ENCODE measurements around the gene MICU1. TPM values are rescaled to one million over a fixed set of nuclear protein-coding genes. Genes with fewer than 3 reads are reported as not detected.
"Not testable (repeated sequence)": the region's sequence is repeated elsewhere in the genome, so short reads cannot be mapped to it uniquely, and the experiment has no call there.

The MICU1 gene
- total RNA-seq, 1 donor from 2014 or later: 65.2 TPM

- no peak for DNase-seq (ENCODE audit: low read depth)
These were observed 180.0 kb downstream of the MICU1 start for GRCh38 chr10:72445851-72446250.

DNA sequence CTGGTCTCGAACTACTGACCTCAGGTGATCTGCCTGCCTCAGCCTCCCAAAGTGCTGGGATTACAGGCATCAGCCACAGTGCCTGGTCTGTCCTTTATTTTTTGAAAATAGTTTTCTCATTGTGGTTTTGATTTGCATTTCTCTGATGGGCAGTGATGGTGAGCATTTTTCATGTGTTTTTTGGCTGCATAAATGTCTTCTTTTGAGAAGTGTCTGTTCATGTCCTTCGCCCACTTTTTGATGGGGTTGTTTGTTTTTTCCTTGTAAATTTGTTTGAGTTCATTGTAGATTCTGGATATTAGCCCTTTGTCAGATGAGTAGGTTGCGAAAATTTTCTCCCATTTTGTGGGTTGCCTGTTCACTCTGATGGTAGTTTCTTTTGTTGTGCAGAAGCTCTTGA lies 182.9 kb downstream of the MICU1 start:
- DNase-seq (ENCODE audit: low read depth): not testable (repeated sequence)

GRCh38 chr10:72435570-72435969 lies 190.3 kb downstream of the MICU1 start:
- DNase-seq (ENCODE audit: low read depth): no peak

- DNase-seq (ENCODE audit: low read depth): not testable (repeated sequence)
These were observed 194.9 kb downstream of the MICU1 start for GRCh38 chr10:72430936-72431335.

DNA sequence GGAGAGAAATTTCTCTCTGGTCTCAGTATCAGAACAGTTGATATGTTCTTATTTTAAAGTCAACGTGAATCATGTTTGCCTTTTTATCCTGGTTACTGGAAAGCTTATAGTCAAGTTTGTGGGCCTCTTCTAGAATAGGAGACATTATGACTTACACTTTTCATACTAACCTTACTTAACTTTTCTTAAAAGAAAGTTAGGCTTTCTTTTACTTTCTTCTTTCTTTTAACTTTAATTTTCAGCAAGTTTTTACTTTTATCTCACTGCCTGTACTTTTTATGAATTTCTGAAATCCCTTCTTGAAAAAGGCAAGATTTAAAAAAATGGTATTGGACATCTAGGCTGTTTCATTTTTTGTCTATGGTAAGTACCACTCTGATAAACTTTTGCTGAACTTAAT lies 195.9 kb downstream of the MICU1 start:
- no peak for DNase-seq (ENCODE audit: low read depth)

- DNase-seq (ENCODE audit: low read depth): no peak
These were observed 198.9 kb downstream of the MICU1 start for GRCh38 chr10:72426986-72427385.

DNA sequence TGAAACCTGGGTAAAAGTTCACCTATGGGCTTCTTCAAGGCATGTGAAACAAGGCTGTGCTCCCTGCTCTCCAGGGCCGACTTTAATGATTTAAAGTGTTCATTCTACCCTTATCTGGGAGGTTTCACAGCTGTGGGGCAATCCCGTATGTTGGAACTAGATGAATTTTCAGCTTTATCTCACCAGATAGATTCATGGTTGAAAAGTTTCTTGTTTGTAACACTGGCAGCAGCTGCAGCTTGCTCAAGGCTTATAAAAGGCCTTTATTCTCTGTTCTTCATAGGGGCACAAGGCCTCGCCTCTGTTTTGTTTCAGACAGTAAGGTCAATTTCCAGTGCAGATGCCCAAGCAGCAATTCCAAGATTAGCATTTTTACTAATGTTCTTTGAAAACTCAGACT lies 200.7 kb downstream of the MICU1 start:
- DNase-seq (ENCODE audit: low read depth): no peak

GRCh38 chr10:72424561-72424960 lies 201.3 kb downstream of the MICU1 start:
- DNase-seq (ENCODE audit: low read depth): no peak

DNA sequence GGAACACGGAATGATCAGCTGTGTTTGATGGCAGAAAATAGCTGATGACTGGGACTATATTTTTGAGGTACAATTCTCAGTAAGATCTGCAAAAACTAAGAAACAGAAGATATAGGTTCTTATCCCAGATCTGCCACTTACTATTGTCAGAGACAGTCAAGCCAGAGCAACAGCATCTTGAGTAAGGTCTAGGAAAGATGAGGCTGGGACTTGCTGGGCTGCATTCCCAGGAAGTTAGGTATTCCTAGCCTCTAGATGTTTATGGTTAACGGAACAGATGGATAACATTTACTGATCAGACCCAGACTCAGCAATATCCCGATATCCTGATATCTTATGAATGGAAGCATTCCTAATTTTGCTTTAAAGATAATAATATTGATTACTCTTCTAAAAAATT lies 202.5 kb downstream of the MICU1 start:
- no peak for DNase-seq (ENCODE audit: low read depth)

DNA sequence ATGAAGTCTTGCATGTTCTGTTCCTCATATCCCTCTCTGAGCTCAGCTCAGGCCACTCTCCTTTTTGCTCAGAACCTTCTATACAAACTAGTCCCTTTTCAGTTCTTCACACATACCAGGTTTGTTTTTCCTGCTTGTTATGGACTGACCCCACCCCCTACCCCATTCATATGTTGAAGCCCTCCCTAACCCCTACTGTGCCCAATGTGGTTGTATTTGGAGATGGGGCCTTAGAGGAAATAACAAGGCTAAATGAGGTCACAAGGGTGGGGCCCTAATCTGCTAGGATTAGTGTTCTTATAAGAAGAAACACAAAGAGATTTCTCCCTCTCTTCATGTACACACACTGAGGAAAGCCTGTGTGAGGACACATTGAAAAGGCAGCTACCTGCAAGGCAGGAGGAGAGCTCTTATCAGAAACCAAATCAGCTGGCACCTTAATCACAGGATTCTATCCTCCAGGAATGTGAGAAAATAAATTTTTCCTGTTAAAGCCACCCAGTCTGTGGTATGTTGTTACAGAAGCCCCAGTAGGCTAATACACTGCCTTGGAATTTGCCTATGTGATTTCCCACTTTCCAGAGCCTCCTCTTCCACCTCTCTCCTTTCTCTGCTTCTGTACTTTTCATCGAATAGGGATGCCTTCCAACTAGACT lies 203.9 kb downstream of the MICU1 start:
- no peak for DNase-seq (ENCODE audit: low read depth)

- no peak for DNase-seq (ENCODE audit: low read depth)
These were observed 206.6 kb downstream of the MICU1 start for GRCh38 chr10:72419241-72419640.

- no peak for DNase-seq (ENCODE audit: low read depth)
These were observed 207.2 kb downstream of the MICU1 start for GRCh38 chr10:72418679-72419078.

DNA sequence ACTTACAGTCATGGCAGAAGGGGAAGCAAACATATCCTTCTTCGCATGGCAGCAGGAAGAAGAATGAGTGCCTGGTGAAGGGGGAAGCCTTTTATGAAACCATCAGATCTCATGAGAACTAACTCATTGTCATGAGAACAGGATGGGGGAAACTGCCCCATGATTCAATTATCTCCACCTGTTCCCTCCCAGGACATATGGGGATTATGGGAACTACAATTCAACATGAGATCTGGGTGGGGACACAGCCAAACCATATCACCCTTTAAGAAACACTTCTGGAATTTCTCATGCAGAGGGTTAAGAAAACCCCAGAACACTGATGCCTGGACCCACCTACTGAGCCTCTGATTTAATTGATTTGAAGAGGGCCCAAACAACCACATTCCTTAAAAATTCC lies 207.9 kb downstream of the MICU1 start:
- DNase-seq (ENCODE audit: low read depth): no peak

- no peak for DNase-seq (ENCODE audit: low read depth)
These were observed 209.2 kb downstream of the MICU1 start for GRCh38 chr10:72416661-72417060.

DNA sequence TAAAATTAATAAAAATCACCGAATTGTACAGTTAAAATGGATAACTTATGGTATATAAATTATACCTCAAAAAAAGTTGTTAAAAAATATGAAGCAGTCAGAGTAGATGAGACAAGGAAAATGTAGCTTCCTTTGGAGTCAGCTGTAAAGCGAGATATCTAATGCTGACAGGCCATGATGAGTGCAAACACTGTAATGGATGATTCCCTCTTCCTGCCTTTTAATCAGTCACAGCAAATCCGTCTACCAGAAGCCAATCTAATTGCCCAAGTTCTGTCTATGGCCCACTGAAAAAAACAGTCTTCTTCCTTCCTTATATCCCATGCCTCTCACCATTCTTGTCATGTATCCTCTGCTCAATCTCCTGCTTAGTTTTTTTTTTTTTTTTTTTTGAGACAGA lies 211.2 kb downstream of the MICU1 start:
- DNase-seq (ENCODE audit: low read depth): no peak

DNA sequence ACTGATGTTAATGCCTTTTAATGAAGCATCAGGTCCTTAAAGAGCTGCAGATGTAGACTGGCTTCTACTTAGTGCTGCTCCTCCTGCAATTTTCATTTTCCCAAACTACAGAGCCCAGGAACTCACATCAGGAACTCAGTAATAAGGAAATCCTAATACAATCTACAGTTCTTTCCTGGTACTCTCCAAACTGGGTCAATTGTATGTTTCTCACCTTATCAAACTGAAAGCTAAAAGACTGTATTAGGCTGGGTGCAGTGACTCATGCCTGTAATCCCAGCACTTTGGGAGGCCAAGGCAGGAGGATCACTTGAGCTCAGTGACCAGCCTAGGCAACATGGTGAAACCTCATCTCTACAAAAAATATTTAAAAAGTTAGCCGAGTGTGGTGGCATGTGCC lies 216.7 kb downstream of the MICU1 start:
- DNase-seq (ENCODE audit: low read depth): no peak

DNA sequence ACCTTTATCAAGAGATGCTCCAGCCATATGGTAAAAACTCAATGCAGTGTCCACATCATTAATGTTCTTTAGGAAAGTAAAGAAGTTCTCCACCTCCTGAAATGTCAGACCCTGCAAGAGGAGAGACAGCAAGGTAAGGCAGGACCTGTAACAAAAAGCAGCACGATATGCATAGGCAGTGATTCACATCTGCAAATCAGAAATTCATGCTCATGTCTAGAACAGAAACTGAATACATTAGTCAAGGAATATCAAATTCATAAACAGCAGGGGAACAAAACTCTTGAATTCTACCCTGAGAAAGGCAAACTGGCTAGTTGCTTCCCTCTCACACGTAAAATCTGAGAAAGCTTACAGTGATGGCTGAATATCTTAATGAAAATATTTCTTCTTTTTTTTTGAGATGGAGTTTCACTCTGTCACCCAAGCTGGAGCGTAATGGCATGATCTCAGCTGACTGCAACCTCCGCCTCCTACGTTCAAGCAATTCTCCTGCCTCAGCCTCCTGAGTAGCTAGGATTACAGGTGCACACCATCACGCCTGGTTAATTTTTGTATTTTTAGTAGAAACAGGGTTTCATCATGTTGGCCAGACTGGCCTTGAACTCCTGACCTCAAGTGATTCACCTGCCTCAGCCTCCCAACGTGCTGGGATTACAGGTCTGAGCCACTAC lies 217.8 kb downstream of the MICU1 start:
- no peak for DNase-seq (ENCODE audit: low read depth)

GRCh38 chr10:72407471-72407870 lies 218.4 kb downstream of the MICU1 start:
- DNase-seq (ENCODE audit: low read depth): no peak

DNA sequence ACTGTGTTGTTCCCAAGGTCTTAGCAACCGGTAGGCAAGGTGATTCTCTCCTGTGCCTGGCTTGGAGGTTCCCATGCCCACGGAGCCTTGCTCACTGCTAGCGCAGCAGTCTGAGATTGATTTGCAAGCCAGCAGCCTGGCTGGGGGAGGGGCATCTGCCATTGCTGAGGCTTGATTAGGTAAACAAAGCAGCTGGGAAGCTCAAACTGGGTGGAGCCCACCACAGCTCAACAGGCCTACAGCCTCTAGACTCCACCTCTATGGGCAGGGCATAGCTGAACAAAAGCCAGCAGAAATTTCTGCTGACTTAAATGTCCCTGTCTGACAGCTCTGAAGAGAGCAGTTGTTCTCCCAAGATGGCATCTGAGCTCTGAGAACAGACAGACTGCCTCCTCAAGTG lies 230.3 kb downstream of the MICU1 start:
- not testable (repeated sequence) for DNase-seq (ENCODE audit: low read depth)

DNA sequence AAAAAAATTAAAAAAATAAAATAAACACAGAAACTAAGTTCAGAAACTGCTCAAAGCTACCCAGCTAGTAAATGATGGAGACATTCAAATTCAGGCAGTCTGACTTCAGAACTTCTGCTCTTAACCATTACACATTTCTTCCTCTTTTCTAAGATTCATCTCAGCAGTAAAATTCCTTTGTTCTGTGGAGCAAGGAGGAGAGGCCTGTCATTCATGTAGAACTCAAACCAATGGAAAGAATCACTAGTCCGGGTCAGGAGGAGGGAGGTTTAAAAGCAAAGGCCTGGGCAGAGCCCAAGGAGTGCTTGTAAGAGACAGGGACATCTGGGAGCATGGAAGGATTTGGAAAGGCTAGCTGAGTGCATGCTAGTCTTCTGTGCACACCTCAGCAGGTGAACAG lies 233.3 kb downstream of the MICU1 start:
- DNase-seq (ENCODE audit: low read depth): peak; percentile 31

GRCh38 chr10:72390764-72391163 lies 235.1 kb downstream of the MICU1 start:
- no peak for DNase-seq (ENCODE audit: low read depth)

GRCh38 chr10:72389716-72390115 lies 236.2 kb downstream of the MICU1 start:
- DNase-seq (ENCODE audit: low read depth): no peak

GRCh38 chr10:72389014-72389413 lies 236.9 kb downstream of the MICU1 start:
- no peak for DNase-seq (ENCODE audit: low read depth)

GRCh38 chr10:72388062-72388461 lies 237.8 kb downstream of the MICU1 start:
- no peak for DNase-seq (ENCODE audit: low read depth)

Measured in renal cortical epithelial cell (primary cell).